ENCODE data around the gene ANXA4. TPM values are rescaled to one million over a fixed set of nuclear protein-coding genes. Genes with fewer than 3 reads are reported as not detected.

ANXA4 gene
- total and polyA plus RNA-seq, 2 of the 13 experiments (the other 11 are each of a cell fraction or from before 2014, with no cell fraction given): 155 to 168 TPM

GRCh38 chr2:69835666-69836065, 93.7 kb downstream of the ANXA4 start (continued):
- TF ChIP-seq ZNF512 (CRISPR knock-in tag; IDR thresholded peaks at IDR 0.05): no peak
- TF ChIP-seq BHLHE40 (IDR thresholded peaks at IDR 0.05; ENCODE audit: low read length): no peak
- no peak for TF ChIP-seq TP53 (CRISPR knock-in tag; conservative IDR thresholded peaks at IDR 0.05)
- no peak for TF ChIP-seq BRD4 (CRISPR knock-in tag; IDR thresholded peaks at IDR 0.05)
- TF ChIP-seq ZNF766 (CRISPR knock-in tag; IDR thresholded peaks at IDR 0.05; ENCODE audit: borderline replicate concordance): no peak
- no peak for TF ChIP-seq PBX3 (CRISPR knock-in tag; IDR thresholded peaks at IDR 0.05; ENCODE audit: borderline replicate concordance)
- TF ChIP-seq CREM (IDR thresholded peaks at IDR 0.05): no peak
- TF ChIP-seq CREM (CRISPR knock-in tag; IDR thresholded peaks at IDR 0.05): no peak
- TF ChIP-seq, protein P1, sequence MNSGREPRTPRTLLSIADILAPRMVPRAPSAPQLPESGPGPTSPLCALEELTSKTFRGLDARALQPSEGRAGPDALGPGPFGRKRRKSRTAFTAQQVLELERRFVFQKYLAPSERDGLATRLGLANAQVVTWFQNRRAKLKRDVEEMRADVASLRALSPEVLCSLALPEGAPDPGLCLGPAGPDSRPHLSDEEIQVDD (CRISPR knock-in tag; IDR thresholded peaks at IDR 0.05; ENCODE audit: borderline replicate concordance): no peak
- TF ChIP-seq, protein P2, sequence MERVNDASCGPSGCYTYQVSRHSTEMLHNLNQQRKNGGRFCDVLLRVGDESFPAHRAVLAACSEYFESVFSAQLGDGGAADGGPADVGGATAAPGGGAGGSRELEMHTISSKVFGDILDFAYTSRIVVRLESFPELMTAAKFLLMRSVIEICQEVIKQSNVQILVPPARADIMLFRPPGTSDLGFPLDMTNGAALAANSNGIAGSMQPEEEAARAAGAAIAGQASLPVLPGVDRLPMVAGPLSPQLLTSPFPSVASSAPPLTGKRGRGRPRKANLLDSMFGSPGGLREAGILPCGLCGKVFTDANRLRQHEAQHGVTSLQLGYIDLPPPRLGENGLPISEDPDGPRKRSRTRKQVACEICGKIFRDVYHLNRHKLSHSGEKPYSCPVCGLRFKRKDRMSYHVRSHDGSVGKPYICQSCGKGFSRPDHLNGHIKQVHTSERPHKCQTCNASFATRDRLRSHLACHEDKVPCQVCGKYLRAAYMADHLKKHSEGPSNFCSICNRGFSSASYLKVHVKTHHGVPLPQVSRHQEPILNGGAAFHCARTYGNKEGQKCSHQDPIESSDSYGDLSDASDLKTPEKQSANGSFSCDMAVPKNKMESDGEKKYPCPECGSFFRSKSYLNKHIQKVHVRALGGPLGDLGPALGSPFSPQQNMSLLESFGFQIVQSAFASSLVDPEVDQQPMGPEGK (CRISPR knock-in tag; IDR thresholded peaks at IDR 0.05): no peak
- TF ChIP-seq ZNF572 (CRISPR knock-in tag; IDR thresholded peaks at IDR 0.05): no peak

Data from HepG2 (cell line).